GM21526 (cell line): ENCODE measurements around the gene FCN3.

Experiments used
- ATAC-seq: cut with Tn5 transposase; IDR thresholded peaks from one replicate; pipeline ENCODE4 v1.9.1; 2021; ENCODE audit warnings: moderate library complexity; ENCODE audit not compliant: unreplicated experiment, low FRiP score

The FCN3 gene

DNA sequence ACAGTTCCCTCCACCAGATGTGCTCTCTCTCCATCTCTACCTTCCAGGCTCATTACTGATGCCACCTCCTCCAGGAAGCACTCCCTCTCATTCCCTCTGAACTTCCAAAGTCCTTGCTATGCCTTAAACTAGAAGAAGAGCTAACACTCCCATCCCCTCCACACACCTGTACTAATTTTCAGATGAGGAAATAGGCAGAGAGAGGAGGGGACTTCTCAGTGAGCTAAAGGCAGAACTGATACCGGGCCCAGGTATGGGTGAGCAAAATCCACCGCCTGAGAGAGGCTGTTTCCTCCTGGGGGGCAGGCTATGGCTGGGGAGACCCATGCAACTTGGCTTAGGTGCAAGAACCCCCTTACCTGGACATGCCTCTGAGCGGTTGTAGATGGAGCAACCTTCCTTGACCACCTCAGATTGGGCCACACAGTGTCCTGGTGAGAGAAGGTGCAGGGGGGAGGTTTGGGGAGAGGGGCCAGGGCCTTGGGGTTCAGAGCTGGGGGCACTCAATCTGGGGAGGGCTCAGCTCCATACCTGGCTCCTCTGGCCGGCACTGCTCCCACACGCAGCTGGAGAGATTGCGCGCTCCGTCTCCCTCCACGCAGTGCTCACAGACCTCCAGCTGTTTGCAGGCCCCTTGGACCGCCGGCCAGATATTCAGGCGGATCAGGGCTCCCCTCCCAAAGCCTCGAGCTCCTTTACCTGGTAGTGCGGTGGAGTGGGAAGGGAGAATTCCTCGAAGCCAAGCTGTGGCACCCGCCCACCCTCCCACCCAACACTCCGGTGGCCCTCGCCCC, 7.5 kb upstream of the FCN3 start:
- ATAC-seq: no peak

- ATAC-seq: no peak
These were observed 6.4 kb upstream of the FCN3 start for GRCh38 chr1:27380766-27381733.

- ATAC-seq: no peak
These were observed 5.6 kb upstream of the FCN3 start for GRCh38 chr1:27380224-27380623.

GRCh38 chr1:27379564-27380122, 5.0 kb upstream of the FCN3 start:
- ATAC-seq: no peak

DNA sequence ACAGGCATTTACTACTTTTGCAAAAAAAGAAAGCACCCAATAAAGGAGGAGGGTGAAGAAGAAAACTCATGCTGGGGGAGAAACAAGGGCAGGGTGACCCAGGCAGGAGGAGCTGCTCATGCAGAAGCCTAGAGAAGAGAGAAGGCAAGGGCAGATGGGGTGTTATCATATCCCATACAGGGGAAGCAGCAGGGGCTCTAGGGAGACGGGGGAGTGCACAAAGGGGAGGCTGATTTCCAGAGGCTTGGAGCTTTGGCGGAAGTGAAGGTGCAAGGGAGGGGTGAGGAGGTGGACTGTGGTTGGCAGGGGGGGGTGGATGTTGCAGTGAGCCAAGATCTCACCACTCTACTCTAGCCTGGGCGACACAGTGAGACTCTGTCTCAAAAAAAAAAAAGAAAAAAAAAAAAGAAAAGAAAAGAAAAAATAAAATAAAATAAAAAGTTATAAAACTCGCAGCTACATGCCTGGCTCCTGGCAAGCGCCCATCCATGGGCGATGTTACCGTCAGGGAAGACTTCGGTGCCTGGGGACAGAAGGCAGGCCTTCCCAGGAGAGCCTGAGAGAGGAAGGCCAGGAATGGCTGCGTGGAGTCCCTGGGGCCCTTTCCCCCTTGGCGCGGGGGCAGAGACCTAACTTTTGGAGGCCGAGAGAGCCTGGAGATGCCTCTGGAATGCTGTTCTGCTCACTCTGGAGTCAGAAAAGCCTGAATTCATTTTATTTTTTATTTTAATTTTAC, 3.3 kb upstream of the FCN3 start:
- no peak for ATAC-seq

DNA sequence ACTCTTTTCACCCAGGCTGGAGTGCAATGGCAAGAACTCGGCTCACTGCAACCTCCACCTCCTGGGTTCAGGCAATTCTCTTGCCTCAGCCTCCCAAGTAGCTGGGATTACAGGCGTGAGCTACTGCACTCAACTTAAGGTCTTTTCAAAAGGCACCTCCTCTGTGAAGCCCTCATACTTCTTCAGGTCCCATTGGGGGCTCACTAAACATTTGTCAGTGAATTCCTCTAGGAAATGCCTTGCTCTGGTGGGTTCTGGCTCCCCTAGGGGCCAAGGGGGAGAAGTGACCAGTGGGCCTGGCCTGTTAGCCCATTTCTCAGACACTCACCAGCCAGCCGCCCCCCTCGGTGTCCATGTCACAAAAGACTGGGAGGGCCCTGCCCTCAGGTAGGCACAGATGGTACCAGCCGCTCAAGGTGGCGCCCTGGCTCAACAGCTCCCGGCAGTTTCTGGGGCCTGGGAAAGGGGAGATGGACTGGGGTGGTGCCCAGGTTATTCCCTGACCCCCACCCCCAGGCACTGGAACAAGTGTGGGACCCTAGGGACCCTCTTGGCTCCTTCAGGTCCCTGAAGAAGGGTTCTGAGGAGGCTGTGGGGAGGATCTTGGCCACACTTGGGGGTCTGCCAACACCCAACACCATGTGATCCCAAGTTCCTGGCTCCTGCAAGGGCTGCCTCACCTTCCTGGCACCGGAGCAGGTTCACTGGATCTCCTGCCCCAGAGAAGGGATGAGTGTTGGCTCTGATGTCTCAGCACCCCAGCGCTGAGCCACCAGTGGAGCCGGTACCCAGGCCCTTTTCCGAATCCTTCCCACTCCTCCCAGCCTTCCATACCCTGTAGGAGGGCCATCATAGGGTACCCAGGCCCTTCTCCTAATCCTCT, 1.6 kb downstream of the FCN3 start:
- no peak for ATAC-seq

DNA sequence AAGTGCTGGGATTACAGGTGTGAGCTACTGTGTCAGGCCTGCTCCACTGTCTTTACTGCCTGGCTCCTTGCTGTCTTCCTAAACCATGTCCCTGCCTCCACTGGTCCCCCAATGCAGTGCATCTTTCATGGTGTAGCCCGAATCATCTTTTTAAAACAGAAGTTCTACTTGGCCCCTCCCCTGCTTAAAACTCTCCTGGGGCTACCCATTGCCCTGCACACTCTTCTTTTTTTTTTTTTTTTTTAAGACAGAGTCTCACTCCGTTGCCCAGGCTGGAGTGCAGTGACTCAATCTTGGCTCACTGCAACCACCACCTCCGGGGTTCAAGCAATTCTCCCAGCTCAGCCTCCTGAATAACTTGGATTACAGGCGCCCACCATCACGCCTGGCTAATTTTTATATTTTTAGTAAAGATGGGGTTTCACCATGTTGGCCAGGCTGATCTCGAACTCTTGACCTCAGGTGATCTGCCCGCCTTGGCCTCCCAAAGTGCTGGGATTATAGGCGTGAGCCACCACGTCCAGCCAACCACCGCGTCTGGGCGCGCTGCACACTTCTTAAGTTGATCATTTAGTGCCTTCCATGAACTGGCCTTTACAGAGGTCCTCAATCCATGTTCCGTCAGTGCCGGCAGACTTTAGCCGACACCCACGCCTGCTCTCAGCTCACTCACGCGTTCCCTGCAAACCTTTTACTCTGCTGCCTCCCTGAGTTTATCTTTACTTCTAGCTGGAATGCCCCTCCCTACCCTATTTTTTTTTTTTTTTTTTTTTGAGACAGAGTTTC, 2.4 kb downstream of the FCN3 start:
- ATAC-seq: no peak

GRCh38 chr1:27368869-27369582, 5.6 kb downstream of the FCN3 start:
- ATAC-seq: no peak

DNA sequence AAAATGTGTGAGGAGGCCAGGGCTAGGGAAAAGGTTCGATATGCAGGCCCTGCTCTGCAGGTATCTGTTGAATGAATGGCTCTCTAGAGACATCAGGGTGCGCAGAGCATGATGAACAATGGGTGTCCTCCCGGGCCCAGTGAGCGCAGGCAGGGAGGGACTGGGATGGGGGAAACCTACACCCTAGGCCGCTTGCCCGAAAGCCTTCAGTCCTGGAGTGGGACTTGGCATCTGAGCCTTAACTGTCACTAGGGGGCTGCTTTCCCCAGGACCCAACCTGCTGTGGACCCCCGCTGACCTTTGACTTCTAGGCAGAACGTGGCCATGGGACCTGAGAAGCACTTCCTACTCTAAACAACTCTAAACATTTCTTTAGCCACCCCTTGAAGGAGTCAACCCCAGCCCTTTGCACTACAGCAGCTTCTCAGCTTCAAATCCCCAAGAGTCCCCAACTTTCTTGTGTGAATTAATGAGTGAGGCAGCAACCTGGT, 7.4 kb downstream of the FCN3 start:
- no peak for ATAC-seq

- no peak for ATAC-seq
These were observed 8.0 kb downstream of the FCN3 start, which contains the start of gene MAP3K6 for GRCh38 chr1:27366411-27367159. Gene MAP3K6 (minus strand): TSS chr1:27366961. CDS start chr1:27366597, 364 bp downstream.

- no peak for ATAC-seq
These were observed 8.6 kb downstream of the FCN3 start for GRCh38 chr1:27366113-27366410.

DNA sequence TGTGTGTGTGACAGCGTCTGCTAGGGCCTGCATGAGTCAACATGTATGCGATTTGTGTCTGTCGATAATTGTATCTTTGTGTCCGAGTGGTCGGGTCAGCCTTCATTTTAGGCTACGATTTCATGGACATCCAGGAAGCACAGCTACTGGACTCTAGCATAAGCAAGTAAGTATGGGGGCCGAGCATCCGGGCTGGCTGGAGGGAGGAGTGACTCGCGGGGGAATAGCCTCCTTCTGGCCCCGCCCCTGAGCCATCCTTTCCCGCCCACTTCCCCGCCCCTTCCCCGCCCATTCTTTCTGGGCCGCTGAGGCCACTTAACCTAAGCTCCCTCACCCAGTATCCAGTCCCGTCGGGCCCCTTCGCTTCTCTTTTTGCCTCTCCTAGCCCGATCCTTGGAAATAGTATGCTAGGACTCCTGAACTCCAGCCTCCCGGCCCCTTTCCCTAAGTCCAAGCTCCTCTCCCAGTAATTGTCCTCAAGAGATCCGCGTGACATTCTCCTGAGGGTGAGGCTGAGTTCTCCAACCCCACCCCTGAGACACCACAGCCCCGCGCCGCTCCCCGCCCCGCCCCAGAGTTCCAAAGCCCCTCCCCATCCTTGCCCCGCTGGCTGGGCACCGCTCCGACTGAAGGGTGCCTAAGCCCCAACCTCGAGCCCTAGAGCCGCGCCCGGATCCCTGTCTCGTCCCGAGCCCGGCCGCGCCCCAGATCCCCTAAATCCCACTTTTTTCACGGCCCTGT, 9.1 kb downstream of the FCN3 start:
- no peak for ATAC-seq

DNA sequence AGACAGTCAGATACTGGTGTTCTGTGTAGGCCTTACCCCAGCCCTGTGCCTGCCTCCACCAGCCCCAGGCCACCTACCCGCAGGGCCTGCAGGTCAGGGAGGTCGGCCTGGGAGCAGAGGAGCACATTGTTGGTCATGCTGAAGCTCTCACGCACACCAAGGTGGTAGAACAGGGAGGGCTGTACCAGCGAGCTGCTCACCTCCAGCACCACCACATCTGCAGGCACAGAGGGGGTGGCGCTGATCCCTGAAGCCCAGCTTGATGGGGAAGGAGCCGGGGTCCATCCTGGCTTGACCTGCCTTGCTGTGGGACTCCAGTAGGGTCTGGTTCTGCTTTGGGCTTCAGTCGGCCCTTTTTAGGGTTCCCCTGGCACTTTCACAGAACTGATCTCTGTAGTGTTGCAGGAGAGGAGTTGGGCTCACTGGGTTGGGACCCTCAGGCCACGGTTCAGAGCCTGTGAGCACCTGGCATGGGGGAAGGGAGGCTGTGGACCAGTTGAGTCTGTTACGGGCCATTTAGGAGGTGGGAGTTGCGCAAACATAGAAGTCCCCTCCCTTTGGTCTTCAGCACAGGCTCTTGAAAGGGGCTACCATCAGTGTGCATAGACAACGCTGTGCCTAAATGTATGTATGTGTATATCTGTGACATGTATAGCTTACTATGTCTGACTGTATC, 9.8 kb downstream of the FCN3 start:
- ATAC-seq: no peak

- ATAC-seq: no peak
These were observed 10.6 kb downstream of the FCN3 start for GRCh38 chr1:27363766-27364695.

DNA sequence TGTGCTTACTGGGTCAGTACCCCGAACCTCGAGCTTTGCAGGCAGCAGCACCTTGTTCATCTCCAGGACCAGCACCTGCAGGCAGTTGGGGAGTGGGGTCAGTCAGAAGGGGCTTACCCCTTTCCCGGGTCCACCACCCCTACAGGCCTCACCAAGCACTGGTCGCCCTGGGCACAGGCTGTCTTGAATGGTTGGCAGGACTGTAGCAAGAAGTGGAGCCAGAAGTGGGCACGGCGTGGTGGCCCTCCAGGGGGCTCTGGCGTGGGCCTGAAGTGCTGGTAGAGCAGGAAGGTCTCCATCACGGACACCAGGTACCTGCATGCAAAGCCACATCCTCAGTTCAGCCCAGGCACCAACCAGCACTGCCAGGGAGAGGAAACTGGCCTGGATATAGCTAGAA, 13.1 kb downstream of the FCN3 start:
- no peak for ATAC-seq
